ENCODE measurements around the gene XYLT2. TPM values are rescaled to one million over a fixed set of nuclear protein-coding genes. Genes with fewer than 3 reads are reported as not detected.

XYLT2 gene
- total RNA-seq: 10 to 100 TPM; 29.6 to 37.0 TPM

GRCh38 chr17:50345432-50346312 is at the start of gene XYLT2:
TSS of gene XYLT2 (plus strand) at chr17:50346126. CDS start at chr17:50346141, 15 bp downstream.

DNA sequence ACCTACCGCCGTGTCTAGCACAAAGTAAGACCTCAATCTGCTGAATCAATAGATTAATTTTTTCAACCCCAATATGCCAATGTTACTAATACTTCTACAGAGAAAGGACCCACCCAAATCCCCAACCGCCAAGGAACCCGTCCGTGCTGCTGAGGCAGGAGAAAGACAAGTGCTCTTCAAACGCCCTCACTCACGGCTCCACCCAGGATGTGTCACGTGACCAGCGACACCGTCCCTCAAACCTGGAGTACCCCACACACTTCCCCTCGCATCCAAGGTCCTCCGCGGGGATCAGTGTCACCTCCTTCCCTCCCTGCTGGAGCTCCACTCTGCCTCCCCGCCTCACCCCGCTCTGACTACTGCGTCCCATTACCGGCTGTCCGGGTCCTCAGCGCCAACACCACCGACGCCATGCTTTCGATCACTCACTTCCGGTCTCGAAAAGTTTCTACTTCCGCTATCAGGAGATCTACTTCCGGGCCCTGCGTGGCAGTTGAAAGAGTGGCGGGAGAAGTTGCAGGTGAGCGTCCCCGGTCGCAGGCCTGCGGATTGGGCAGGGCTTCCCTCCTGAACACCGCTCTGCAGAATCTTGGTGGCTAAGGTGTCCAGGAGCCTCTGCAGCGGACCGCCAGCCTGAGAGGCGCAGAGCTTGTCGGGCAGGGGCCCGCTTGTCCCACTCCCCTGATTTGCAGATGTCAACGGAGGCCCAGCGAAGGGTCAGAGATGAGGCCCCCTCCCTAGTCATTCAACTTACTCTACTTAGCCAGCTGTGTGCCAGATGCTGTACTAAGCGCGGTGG is 27.0 kb downstream of the XYLT2 start, which contains the start of the genes EME1 and MRPL27:
Gene EME1, plus strand, starts transcription at position 472 of the 799 bp plus-strand sequence. CDS start 1,980 bp downstream, outside the sequence.
Gene MRPL27, minus strand, starts transcription at position 427 of the 799 bp plus-strand sequence. Its CDS starts 14 bp downstream, at position 413.

DNA sequence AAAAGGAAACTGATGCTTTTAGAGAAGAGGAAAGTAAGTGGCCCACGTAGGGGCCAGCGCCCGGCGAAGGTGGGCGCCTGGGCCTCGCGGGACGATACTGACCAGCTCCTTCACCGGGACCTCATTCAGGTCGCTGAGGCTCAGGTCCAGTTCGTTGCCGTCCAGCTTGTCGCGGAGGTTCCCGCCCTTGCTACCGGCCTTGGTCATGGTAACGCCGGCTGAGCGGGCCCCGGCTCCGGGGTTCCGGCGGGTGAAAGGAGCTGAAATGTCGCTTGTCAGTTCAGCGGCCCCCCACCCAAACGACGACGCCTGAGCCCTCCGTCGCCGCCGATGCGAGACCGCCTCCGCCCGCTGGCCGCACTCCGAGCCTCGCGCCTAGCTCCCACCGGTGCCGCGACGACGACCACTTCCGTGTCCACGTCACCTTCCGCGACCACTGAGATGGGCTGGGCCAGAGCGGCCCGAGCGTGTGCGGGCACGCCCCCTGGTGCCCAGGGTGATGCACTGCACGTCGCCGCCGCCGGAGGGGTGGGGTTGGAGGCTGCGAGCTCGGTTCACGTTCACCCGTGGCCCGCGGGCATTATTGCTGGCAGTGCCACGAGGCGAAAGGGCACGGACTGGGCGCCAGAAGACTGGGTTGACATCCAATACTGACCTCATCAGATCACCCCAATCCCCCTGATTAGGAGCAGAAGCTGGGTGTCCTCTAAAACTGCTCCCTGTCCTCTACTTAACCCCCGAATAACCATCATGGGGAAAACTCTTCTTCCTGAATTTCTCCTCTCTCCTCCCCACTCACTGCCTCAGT is 51.4 kb downstream of the XYLT2 start, which contains the start of gene LRRC59:
Gene LRRC59, minus strand, starts transcription at position 413 of the 808 bp plus-strand sequence. Its CDS starts 206 bp downstream, at position 207.

Small RNA genes within 50 kb of the gene (small RNA-seq; reads per million reads assigned to genes)
- 0 reads per million in 2 donors for gene RF00019

Other genes starting within 250 kb of the XYLT2 start
- under 1 TPM; 0.33 to 0.34 TPM for gene SAMD14, start 216.0 kb upstream of the XYLT2 start, total RNA-seq
- gene PPP1R9B, start 195.4 kb upstream of the XYLT2 start, total RNA-seq: 10 to 100 TPM; 22.7 to 24.3 TPM
- not detected for gene SGCA, start 180.1 kb upstream of the XYLT2 start, total RNA-seq
- 1 to 10 TPM; 2.1 to 10.0 TPM for gene COL1A1, start 144.5 kb upstream of the XYLT2 start, total RNA-seq
- not detected for gene TMEM92, start 71.7 kb upstream of the XYLT2 start, total RNA-seq
- 10 to 100 TPM; 76.9 to 85.0 TPM for gene MRPL27, start 27.1 kb downstream of the XYLT2 start, total RNA-seq
- gene EME1, start 27.1 kb downstream of the XYLT2 start, total RNA-seq: 10 to 100 TPM in 1 of 2 donors, 1 to 10 TPM in 1; 5.5 to 15.7 TPM
- gene LRRC59, start 51.4 kb downstream of the XYLT2 start, total RNA-seq: 100 to 1,000 TPM in 1 of 2 donors, 10 to 100 TPM in 1; 82.6 to 177 TPM
- gene ACSF2, start 80.1 kb downstream of the XYLT2 start, total RNA-seq: 10 to 100 TPM; 20.3 to 22.4 TPM
- gene CHAD, start 122.8 kb downstream of the XYLT2 start, total RNA-seq: not detected
- gene RSAD1, start 132.7 kb downstream of the XYLT2 start, total RNA-seq: 10 to 100 TPM; 21.6 to 29.6 TPM
- gene MYCBPAP, start 162.3 kb downstream of the XYLT2 start, total RNA-seq: under 1 TPM in 1 of 2 donors, not detected in 1; 0.34 TPM
- not detected for gene EPN3, start 186.6 kb downstream of the XYLT2 start, total RNA-seq
- gene SPATA20, start 201.0 kb downstream of the XYLT2 start, total RNA-seq: 10 to 100 TPM; 19.0 to 66.1 TPM
- gene CACNA1G, start 214.6 kb downstream of the XYLT2 start, total RNA-seq: under 1 TPM in 1 of 2 donors, not detected in 1; under 0.01 TPM

Data from melanocyte of skin (primary cell).